Right renal pelvis (tissue), 4 donors: ENCODE measurements around the gene ASB13. TPM values are rescaled to one million over a fixed set of nuclear protein-coding genes. Genes with fewer than 3 reads are reported as not detected.

ENCODE experiments used
- DNase-seq, 4 donors: peaks; one replicate each; pipeline ENCODE4 v3.0.0-alpha.2; 2013; ENCODE audit warnings: low read depth in 4 of 4, low spot score in 3 of 4, missing footprints in 1 of 4
- polyA plus RNA-seq, 4 donors: library from polyadenylated mRNA; unstranded; fragments of 120-200 nt; gene quantifications; one replicate each; pipeline ENCODE4 v1.2.1, GENCODE V29; 2013; ENCODE audit not compliant: insufficient read length in 4 of 4

The ASB13 gene
- 10 to 100 TPM; 24.9 to 27.1 (median 26.2) TPM for polyA plus RNA-seq

- DNase-seq: peak in 1 of 4 donors; percentile 45
Measured at GRCh38 chr10:5666008-5666840, at the start of gene ASB13. Gene ASB13 (minus strand): TSS chr10:5666595. CDS start chr10:5666551, 44 bp downstream.

- DNase-seq: no peak
Measured at GRCh38 chr10:5711642-5712041, 45.2 kb upstream of the ASB13 start.

- DNase-seq: no peak
Measured at GRCh38 chr10:5710859-5711258, 44.5 kb upstream of the ASB13 start.

- no peak for DNase-seq
Measured at GRCh38 chr10:5709865-5710264, 43.5 kb upstream of the ASB13 start.

- DNase-seq: no peak
Measured at GRCh38 chr10:5708356-5708755, 42.0 kb upstream of the ASB13 start.

GRCh38 chr10:5698062-5698461 is 31.7 kb upstream of the ASB13 start:
- no peak for DNase-seq

GRCh38 chr10:5697342-5697741 is 30.9 kb upstream of the ASB13 start:
- no peak for DNase-seq

- DNase-seq: no peak
Measured at GRCh38 chr10:5694573-5694972, 28.2 kb upstream of the ASB13 start.

GRCh38 chr10:5692461-5693358 is 26.3 kb upstream of the ASB13 start:
- peak in 3 of 4 donors; percentile 22 to 45 (median 29) for DNase-seq

- DNase-seq: no peak
Measured at GRCh38 chr10:5691786-5692185, 25.4 kb upstream of the ASB13 start.

- DNase-seq: no peak
Measured at GRCh38 chr10:5688587-5688986, 22.2 kb upstream of the ASB13 start.

GRCh38 chr10:5685764-5686240 is 19.4 kb upstream of the ASB13 start:
- no peak for DNase-seq

- peak in 1 of 4 donors; percentile 43 for DNase-seq
Measured at GRCh38 chr10:5684971-5685763, 18.8 kb upstream of the ASB13 start.

- DNase-seq: peak; percentile 93 to 96 (median 96)
Measured at GRCh38 chr10:5684318-5684970, 18.0 kb upstream of the ASB13 start, which contains the start of gene TASOR2. Gene TASOR2 (plus strand): TSS chr10:5684838. CDS start chr10:5720643, 35,805 bp downstream.

GRCh38 chr10:5683065-5683464 is 16.7 kb upstream of the ASB13 start:
- no peak for DNase-seq

- no peak for DNase-seq
Measured at GRCh38 chr10:5681930-5682329, 15.5 kb upstream of the ASB13 start.

- DNase-seq: no peak
Measured at GRCh38 chr10:5679606-5680005, 13.2 kb upstream of the ASB13 start.

GRCh38 chr10:5679037-5679435 is 12.6 kb upstream of the ASB13 start:
- no peak for DNase-seq

GRCh38 chr10:5678397-5679036 is 12.1 kb upstream of the ASB13 start:
- no peak for DNase-seq
